Right atrium auricular region (tissue), 2 donors: ENCODE data around the gene BCL2L1. TPM values are rescaled to one million over a fixed set of nuclear protein-coding genes. Genes with fewer than 3 reads are reported as not detected.

Experiments used
- DNase-seq: peaks from one replicate; pipeline ENCODE4 v3.0.0-alpha.2; 2019; ENCODE audit warnings: low spot score
- H3K27ac ChIP-seq, 2 donors: fragments of 200-600 bp; sonication (generic); 1 replicate in 1 of 2; 2 replicates in 1 of 2; pipeline ENCODE4 v1.5.1; 2016 to 2019
- H3K27me3 ChIP-seq, 2 donors: fragments of 200-600 bp; sonication (generic); one replicate each; pipeline versions ENCODE4 v1.5.1 to v1.6.0; 2017 to 2019
- H3K36me3 ChIP-seq: fragments of 200-600 bp; sonication (generic); one replicate; pipeline ENCODE4 v1.5.1; 2016
- H3K4me1 ChIP-seq, 2 donors: fragments of 200-600 bp; sonication (generic); one replicate each; pipeline versions ENCODE4 v1.5.1 to v1.6.0; 2017 to 2019
- H3K4me3 ChIP-seq, 2 donors: fragments of 200-600 bp; sonication (generic); 1 replicate in 1 of 2; 2 replicates in 1 of 2; pipeline ENCODE4 v1.5.1; 2017 to 2019; ENCODE audit warnings: mild to moderate bottlenecking in 1 of 2, moderate library complexity in 1 of 2
- H3K9me3 ChIP-seq, 2 donors: fragments of 200-600 bp; sonication (generic); one replicate each; pipeline ENCODE4 v1.5.1; 2019
- CTCF ChIP-seq, 2 donors: fragments of 200-600 bp; sonication (generic); IDR thresholded peaks; one replicate each; pipeline ENCODE4 v1.5.1; 2019; ENCODE audit warnings: antibody characterized with exemption in 2 of 2
- total RNA-seq, 2 donors: library from RNA; depleted of rRNA; stranded (reverse); fragments of >200 nt; gene quantifications; one replicate each; pipeline ENCODE4 v1.1.0, GENCODE V29; 2016

The BCL2L1 gene
- total RNA-seq, 2 donors from 2014 or later: 84.2 to 93.5 TPM

GRCh38 chr20:31664696-31665354, 57.8 kb downstream of the BCL2L1 start:
- H3K4me1 ChIP-seq: peaks cover 0 to 78% of the 10 kb centered on the region in 2 donors
- no peaks in the 10 kb centered on the region for H3K27me3 ChIP-seq
- DNase-seq: no peak
- no peak for TF ChIP-seq CTCF (IDR thresholded peaks at IDR 0.05)
- H3K9me3 ChIP-seq: no peaks in the 10 kb centered on the region
- H3K4me3 ChIP-seq: no peak overlapping the region
- H3K27ac ChIP-seq: peak overlapping the region; percentile 36 to 94
- H3K36me3 ChIP-seq: peaks cover 23% of the 10 kb centered on the region

GRCh38 chr20:31663838-31664695, 58.6 kb downstream of the BCL2L1 start:
- Histone ChIP-seq H3K4me1 (peaks cover 0 to 71% of the 10 kb centered on the region in 2 donors), H3K27ac (peak overlapping the region; percentile 36 to 94), H3K27me3 (no peaks in the 10 kb centered on the region), H3K9me3 (no peaks in the 10 kb centered on the region), H3K4me3 (no peak overlapping the region), H3K36me3 (peaks cover 23% of the 10 kb centered on the region)
- no peak for DNase-seq
- no peak for TF ChIP-seq CTCF (IDR thresholded peaks at IDR 0.05)

- Histone ChIP-seq H3K9me3 (no peaks in the 10 kb centered on the region), H3K27ac (peak overlapping the region; percentile 36 to 94), H3K4me1 (peaks cover 0 to 65% of the 10 kb centered on the region in 2 donors), H3K27me3 (no peaks in the 10 kb centered on the region), H3K36me3 (peaks cover 23% of the 10 kb centered on the region), H3K4me3 (no peak overlapping the region)
- no peak for DNase-seq
- no peak for TF ChIP-seq CTCF (IDR thresholded peaks at IDR 0.05)
Observed at GRCh38 chr20:31663524-31663837, 59.2 kb downstream of the BCL2L1 start.

- DNase-seq: no peak
- TF ChIP-seq CTCF (IDR thresholded peaks at IDR 0.05): no peak
- H3K27ac ChIP-seq: peak overlapping the region; percentile 66 to 80
- no peaks in the 10 kb centered on the region for H3K27me3 ChIP-seq
- peaks cover 23% of the 10 kb centered on the region for H3K36me3 ChIP-seq
- H3K4me1 ChIP-seq: peaks cover 0 to 54% of the 10 kb centered on the region in 2 donors
- no peak overlapping the region for H3K4me3 ChIP-seq
- no peaks in the 10 kb centered on the region for H3K9me3 ChIP-seq
Observed at GRCh38 chr20:31662372-31662854, 60.3 kb downstream of the BCL2L1 start.

GRCh38 chr20:31661625-31662371, 60.9 kb downstream of the BCL2L1 start:
- H3K9me3 ChIP-seq: no peaks in the 10 kb centered on the region
- peaks cover 23% of the 10 kb centered on the region for H3K36me3 ChIP-seq
- TF ChIP-seq CTCF (IDR thresholded peaks at IDR 0.05): peak; percentile 88 to 93
- H3K27me3 ChIP-seq: no peaks in the 10 kb centered on the region
- H3K4me1 ChIP-seq: peaks cover 0 to 48% of the 10 kb centered on the region in 2 donors
- H3K4me3 ChIP-seq: peak overlapping the region; percentile 19 to 41
- peak overlapping the region; percentile 66 to 80 for H3K27ac ChIP-seq
- peak; percentile 87 for DNase-seq
